Thyroid gland (tissue), 4 donors: ENCODE results near the gene IQCE. TPM values are rescaled to one million over a fixed set of nuclear protein-coding genes. Genes with fewer than 3 reads are reported as not detected.
"Not testable (repeated sequence)": the region's sequence is repeated elsewhere in the genome, so short reads cannot be mapped to it uniquely, and the experiment has no call there.

ENCODE experiments used
- DNase-seq, 2 donors: peaks; one replicate each; pipeline ENCODE4 v3.0.0-alpha.2; 2019
- H3K27ac ChIP-seq, 3 donors: fragments of 200-600 bp; sonication (generic); 1 replicate in 2 of 3; 2 replicates in 1 of 3; pipeline ENCODE4 v1.5.1; 2016 to 2019; ENCODE audit warnings: mild to moderate bottlenecking in 1 of 3, moderate library complexity in 1 of 3
- H3K27me3 ChIP-seq: fragments of 200-600 bp; sonication (generic); one replicate; pipeline ENCODE4 v1.5.1; 2019
- H3K36me3 ChIP-seq, 2 donors: fragments of 200-600 bp; sonication (generic); one replicate each; pipeline ENCODE4 v1.5.1; 2016 to 2019
- H3K4me1 ChIP-seq, 2 donors: fragments of 200-600 bp; sonication (generic); one replicate each; pipeline ENCODE4 v1.5.1; 2017 to 2019
- H3K4me3 ChIP-seq, 3 donors: fragments of 200-600 bp; sonication (generic); replicated peaks in 1 of 3; 1 replicate in 2 of 3; 2 replicates in 1 of 3; pipeline ENCODE4 v1.5.1; 2016; ENCODE audit warnings: mild to moderate bottlenecking in 1 of 3
- H3K9me3 ChIP-seq: fragments of 200-600 bp; sonication (generic); one replicate; pipeline ENCODE4 v1.5.1; 2017
- CTCF ChIP-seq, 6 experiments: fragments of 200-600 bp in 3 of 6; fragments of 450-650 bp in 3 of 6; sonication (generic) in 3 of 6; IDR thresholded peaks; one replicate each; pipeline ENCODE4 v1.5.1; 2016 to 2019; ENCODE audit warnings: antibody characterized with exemption in 6 of 6, mild to moderate bottlenecking in 2 of 6, inconsistent platforms in 1 of 6, moderate library complexity in 1 of 6
- POLR2A ChIP-seq, 2 donors: fragments of 450-650 bp; IDR thresholded peaks; one replicate each; pipeline ENCODE4 v1.6.1; 2017; ENCODE audit warnings: antibody characterized with exemption in 2 of 2, mild to moderate bottlenecking in 2 of 2, moderate library complexity in 1 of 2
- WGBS, 2 donors: methylation state at CpG; one replicate each; pipeline ENCODE4 v1.1.5; 2017; 5-methylcytosine and 5-hydroxymethylcytosine counted together
- intact Hi-C: fragments of 100-400 bp; cut with DNase I; formaldehyde crosslinking; loops from one replicate; pipeline ENCODE4 v1.15.1; 2023
- total RNA-seq, 4 donors: library from RNA; depleted of rRNA; stranded (reverse); fragments of >200 nt; gene quantifications; one replicate each; pipeline ENCODE4 v1.2.3, GENCODE V29; 2016

The IQCE gene
- total RNA-seq, 4 donors from 2014 or later = 16.0 to 40.2 (median 37.2) TPM

- Histone ChIP-seq H3K9me3 (no peaks in the 10 kb centered on the region), H3K4me3 (no peak overlapping the region), H3K4me1 (peaks cover 14 to 53% of the 10 kb centered on the region in 2 donors), H3K27me3 (no peaks in the 10 kb centered on the region), H3K36me3 (no peaks in the 10 kb centered on the region), H3K27ac (no peak overlapping the region)
- no peak for DNase-seq
- TF ChIP-seq POLR2A (IDR thresholded peaks at IDR 0.05) (no peak), CTCF (IDR thresholded peaks at IDR 0.05) (no peak)
- intact Hi-C loops = no loop called here
- 78 to 84% methylated on average over 10 to 17 of the region's 18 CpGs for WGBS, 2 donors
These were observed 30.2 kb upstream of the IQCE start for GRCh38 chr7:2528481-2529095.

DNA sequence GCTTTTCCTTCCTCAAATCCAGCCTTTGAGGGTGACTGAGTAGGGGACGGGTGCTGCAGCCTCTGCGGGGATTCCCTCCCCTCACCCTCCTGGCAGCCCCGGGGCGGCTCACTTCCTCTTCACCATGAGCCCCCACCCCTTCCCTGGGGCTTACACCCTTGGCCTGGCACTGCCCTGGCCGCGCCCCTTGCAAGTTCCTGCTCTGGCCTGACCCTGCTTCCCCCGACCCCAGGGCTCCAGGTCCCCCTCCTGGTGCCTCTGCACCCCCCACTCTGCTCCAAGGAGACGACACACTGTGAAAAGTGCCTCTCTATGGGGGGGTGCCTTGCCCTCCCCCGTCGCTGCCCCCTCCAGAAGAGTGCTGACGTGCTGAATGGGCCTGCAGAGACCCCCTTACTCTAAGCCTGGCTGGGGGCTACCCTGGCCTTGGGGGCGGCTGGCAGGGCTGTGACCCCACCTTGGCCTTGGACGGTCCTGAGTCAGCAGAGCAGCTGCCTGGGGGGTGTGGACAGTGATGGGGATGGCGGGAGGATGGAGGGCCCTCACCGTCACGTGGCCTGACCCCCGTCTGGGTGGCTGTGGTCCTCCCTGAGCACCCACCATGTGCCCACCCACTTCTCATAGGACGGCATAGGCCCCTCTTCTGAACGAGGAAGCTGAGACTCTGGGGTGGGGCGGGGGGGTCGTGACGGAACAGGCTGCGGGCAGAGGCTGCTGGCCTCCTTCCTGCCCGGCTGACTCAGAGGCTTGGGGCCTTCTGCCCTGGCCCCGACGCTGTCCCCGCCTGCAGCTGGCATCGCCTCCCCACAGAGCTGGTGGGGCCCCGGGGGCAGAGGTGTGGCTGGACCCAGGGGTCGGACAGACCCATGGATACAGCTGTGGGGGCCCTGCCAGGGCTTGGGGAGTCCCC is 29.4 kb upstream of the IQCE start:
- intact Hi-C loops = no loop called here
- WGBS, 2 donors = 58 to 70% methylated on average over 12 to 19 of the region's 30 CpGs
- H3K4me3 ChIP-seq = no peak overlapping the region
- no peak for DNase-seq
- H3K27me3 ChIP-seq = no peaks in the 10 kb centered on the region
- H3K9me3 ChIP-seq = no peaks in the 10 kb centered on the region
- peak overlapping the region in 1 of 3 donors; percentile 30 for H3K27ac ChIP-seq
- no peaks in the 10 kb centered on the region for H3K36me3 ChIP-seq
- H3K4me1 ChIP-seq = peaks cover 6 to 45% of the 10 kb centered on the region in 2 donors
- TF ChIP-seq POLR2A (IDR thresholded peaks at IDR 0.05) = no peak
- no peak for TF ChIP-seq CTCF (IDR thresholded peaks at IDR 0.05)

DNA sequence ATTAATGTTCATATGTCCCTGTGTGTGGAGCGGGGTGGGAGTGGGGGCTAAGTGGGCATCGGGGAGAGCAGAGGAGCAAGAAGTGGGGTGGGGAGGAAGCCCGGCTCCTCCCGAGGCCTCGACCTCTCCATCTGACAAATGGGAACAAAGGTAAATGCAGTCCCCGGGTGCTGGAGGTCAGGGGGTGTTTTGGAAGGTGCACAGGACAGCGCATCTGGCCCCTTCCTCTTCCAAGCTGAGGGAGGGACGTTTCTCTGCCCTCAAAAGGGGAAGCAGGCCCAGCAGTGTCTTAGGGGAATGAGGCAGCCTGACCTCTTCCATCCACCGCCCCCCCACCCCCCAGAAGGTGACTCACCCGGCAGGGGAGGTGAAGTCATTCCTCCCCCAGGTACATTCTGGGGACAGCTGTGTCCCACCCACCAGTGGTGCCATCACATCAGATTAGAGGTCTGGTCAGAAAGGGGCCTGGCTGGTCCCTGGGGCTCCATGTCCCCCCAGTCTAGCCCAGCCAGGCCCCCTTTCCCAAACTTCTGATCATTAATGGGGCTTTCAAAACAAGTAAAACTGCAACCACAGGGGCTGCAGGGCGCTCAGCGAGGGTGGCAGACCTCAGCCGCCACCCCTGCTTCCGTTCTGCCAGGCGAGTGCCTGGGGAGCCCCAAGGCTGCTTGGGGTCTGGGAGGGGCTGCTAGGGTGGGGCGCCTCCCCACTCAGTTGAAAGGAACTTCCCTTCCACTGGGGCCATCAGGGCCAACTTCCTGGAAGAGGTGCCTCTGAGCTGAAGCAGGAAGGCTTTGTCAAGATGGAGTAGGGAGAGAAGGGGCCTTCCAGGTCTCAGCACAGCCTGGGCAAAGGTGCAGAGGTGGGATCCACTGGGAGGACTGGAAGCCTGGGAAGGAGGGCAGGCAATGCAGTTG is 28.4 kb upstream of the IQCE start:
- Histone ChIP-seq H3K4me3 (no peak overlapping the region), H3K9me3 (no peaks in the 10 kb centered on the region), H3K36me3 (no peaks in the 10 kb centered on the region), H3K4me1 (peaks cover 0 to 39% of the 10 kb centered on the region in 2 donors), H3K27me3 (no peaks in the 10 kb centered on the region), H3K27ac (no peak overlapping the region)
- no peak for TF ChIP-seq CTCF (IDR thresholded peaks at IDR 0.05)
- TF ChIP-seq POLR2A (IDR thresholded peaks at IDR 0.05) = no peak
- no peak for DNase-seq
- intact Hi-C loops = no loop called here
- WGBS, 2 donors = 72 to 74% methylated on average over 14 to 16 of the region's 16 CpGs

- H3K27ac ChIP-seq, H3K4me3 ChIP-seq, intact Hi-C loops, DNase-seq, H3K9me3 ChIP-seq, H3K27me3 ChIP-seq, H3K36me3 ChIP-seq: not testable (repeated sequence)
- peaks cover 0 to 39% of the 10 kb centered on the region in 2 donors for H3K4me1 ChIP-seq
- 53 to 57% methylated on average over 13 to 16 of the region's 43 CpGs for WGBS, 2 donors
These were observed 27.6 kb upstream of the IQCE start for GRCh38 chr7:2530994-2531795.

DNA sequence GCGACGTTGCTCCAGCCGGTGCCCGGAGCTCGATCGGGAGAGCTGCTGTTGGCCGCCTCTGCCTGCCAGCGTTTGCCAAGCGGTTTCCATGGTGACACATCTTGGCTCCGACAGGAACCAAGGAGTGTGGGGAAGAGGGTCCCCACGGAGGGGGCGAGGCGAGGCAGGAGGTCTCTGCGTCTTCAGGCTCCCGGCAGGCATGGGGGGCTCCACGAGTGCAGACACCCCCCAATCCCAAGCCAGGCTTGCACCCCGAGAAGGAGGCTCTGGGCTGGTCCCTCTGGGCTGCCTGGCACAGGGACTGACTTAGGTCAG is 27.0 kb upstream of the IQCE start:
- H3K36me3 ChIP-seq, H3K27me3 ChIP-seq, DNase-seq, intact Hi-C loops, H3K4me3 ChIP-seq, H3K27ac ChIP-seq, H3K9me3 ChIP-seq: not testable (repeated sequence)
- H3K4me1 ChIP-seq = peaks cover 0 to 39% of the 10 kb centered on the region in 2 donors
- WGBS, 2 donors = 31% methylated on average over 4 of the region's 17 CpGs; no CpG with 5 or more reads in 1 of the 2 donors

DNA sequence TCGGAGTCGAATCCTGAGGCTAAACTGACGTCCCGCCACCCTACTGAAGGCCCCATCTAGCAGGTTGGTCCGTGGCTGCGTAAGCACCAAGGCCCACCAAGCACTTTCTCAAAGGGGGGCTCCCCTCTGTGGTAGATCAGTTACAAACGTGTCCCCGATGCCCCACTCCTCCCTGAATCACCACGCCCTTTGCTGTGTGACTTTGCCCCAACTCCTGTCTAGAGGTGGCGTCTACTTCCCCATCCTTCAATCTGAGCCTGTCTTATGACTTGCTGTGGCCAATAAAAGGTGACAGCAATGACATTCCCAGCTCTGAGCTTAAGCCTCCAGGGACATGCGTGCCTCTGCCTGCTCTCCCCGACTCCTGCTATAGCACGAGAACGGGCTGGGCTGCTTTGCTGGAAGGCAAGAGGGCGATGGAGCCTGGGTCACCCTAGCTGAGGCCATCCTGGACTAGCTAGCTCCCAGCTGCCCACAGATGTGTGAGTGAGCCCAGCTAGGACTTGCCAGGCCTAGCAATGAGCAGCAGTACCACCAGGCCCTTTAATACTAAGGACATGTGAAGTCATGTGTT is 26.5 kb upstream of the IQCE start:
- H3K36me3 ChIP-seq, H3K9me3 ChIP-seq, H3K27me3 ChIP-seq, H3K4me3 ChIP-seq, H3K27ac ChIP-seq, intact Hi-C loops, DNase-seq: not testable (repeated sequence)
- H3K4me1 ChIP-seq = peaks cover 0 to 39% of the 10 kb centered on the region in 2 donors
- 79 to 82% methylated on average over 8 of the region's 15 CpGs for WGBS, 2 donors

- H3K27ac ChIP-seq, H3K4me3 ChIP-seq, H3K27me3 ChIP-seq, DNase-seq, H3K9me3 ChIP-seq, intact Hi-C loops, H3K36me3 ChIP-seq: not testable (repeated sequence)
- H3K4me1 ChIP-seq = peaks cover 0 to 39% of the 10 kb centered on the region in 2 donors
- WGBS, 2 donors = 90 to 100% methylated on average over 1 to 3 of the region's 8 CpGs
These were observed 26.0 kb upstream of the IQCE start for GRCh38 chr7:2532816-2533215.

DNA sequence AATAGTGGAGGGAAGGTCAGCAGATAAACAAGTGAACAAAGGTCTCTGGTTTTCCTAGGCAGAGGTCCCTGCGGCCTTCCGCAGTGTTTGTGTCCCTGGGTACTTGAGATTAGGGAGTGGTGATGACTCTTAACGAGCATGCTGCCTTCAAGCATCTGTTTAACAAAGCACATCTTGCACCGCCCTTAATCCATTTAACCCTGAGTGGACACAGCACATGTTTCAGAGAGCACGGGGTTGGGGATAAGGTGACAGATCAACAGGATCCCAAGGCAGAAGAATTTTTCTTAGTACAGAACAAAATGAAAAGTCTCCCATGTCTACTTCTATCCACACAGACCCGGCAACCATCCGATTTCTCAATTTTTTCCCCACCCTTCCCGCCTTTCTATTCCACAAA is 25.2 kb upstream of the IQCE start:
- DNase-seq, H3K4me3 ChIP-seq, H3K9me3 ChIP-seq, H3K36me3 ChIP-seq, H3K27ac ChIP-seq, intact Hi-C loops, H3K27me3 ChIP-seq: not testable (repeated sequence)
- peaks cover 0 to 32% of the 10 kb centered on the region in 2 donors for H3K4me1 ChIP-seq
- WGBS, 2 donors = 50 to 63% methylated on average over 1 to 5 of the region's 8 CpGs
